ENCODE measurements around the gene NDUFAB1.

DNA sequence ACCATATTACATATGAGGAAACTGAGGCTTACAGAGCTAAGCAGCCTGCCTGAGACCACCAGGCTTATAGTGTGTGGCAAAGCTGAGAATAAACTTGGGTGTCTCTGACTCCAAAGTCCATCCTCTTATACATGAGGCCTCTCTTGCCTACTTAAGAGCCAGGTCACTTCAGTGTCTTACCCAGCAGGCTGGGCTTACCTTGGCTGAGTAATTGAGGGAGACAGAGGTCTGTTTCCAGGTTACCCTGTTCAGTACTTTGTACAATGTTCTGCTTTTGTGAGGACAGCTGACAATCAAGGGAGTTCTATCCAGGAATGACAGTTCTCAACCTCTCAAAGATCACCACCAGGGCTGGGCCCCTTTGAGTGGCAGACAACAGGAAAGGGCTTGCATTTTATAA, 14.4 kb downstream of the NDUFAB1 start:
- TF ChIP-seq, protein P1, sequence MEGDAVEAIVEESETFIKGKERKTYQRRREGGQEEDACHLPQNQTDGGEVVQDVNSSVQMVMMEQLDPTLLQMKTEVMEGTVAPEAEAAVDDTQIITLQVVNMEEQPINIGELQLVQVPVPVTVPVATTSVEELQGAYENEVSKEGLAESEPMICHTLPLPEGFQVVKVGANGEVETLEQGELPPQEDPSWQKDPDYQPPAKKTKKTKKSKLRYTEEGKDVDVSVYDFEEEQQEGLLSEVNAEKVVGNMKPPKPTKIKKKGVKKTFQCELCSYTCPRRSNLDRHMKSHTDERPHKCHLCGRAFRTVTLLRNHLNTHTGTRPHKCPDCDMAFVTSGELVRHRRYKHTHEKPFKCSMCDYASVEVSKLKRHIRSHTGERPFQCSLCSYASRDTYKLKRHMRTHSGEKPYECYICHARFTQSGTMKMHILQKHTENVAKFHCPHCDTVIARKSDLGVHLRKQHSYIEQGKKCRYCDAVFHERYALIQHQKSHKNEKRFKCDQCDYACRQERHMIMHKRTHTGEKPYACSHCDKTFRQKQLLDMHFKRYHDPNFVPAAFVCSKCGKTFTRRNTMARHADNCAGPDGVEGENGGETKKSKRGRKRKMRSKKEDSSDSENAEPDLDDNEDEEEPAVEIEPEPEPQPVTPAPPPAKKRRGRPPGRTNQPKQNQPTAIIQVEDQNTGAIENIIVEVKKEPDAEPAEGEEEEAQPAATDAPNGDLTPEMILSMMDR (IDR thresholded peaks at IDR 0.05): no peak
- TF ChIP-seq EP300 (IDR thresholded peaks at IDR 0.05) (no peak), POLR2AphosphoS5 (IDR thresholded peaks at IDR 0.05) (no peak), POLR2A (IDR thresholded peaks at IDR 0.05) (no peak)

All from upper lobe of left lung (tissue), 4 donors.